ENCODE measurements around the gene EIF2S2.
A peak's percentile ranks its signal among the peaks of the same experiment; 100 is the strongest.
"Not testable (repeated sequence)": the region's sequence is repeated elsewhere in the genome, so short reads cannot be mapped to it uniquely, and the experiment has no call there.

The EIF2S2 gene

GRCh38 chr20:34132943-34133342 is 20.9 kb upstream of the EIF2S2 start:
- not testable (repeated sequence) for DNase-seq; H2BK5ac ChIP-seq (ENCODE audit: low read depth, low read length, poor library complexity, severe bottlenecking); H3K9me3 ChIP-seq (ENCODE audit: control insufficient read depth, low read length); H3K4me1 ChIP-seq (ENCODE audit: control insufficient read depth, insufficient read depth, low read depth, low read length); H3K79me1 ChIP-seq (replicated peaks; ENCODE audit: low read length, poor library complexity, severe bottlenecking); H3K9ac ChIP-seq (ENCODE audit: low read length); H3K14ac ChIP-seq (ENCODE audit: low read length in 2 of 2); H3K18ac ChIP-seq (ENCODE audit: low read depth in 1 of 2, low read length in 2 of 2); H3K4ac ChIP-seq (ENCODE audit: low read depth in 1 of 2, low read length in 2 of 2); H4K8ac ChIP-seq (ENCODE audit: low read length); H2AFZ ChIP-seq (ENCODE audit: low read depth, low read length); H3K23ac ChIP-seq (ENCODE audit: low read length in 2 of 2); H3K27ac ChIP-seq (ENCODE audit: low read length, poor library complexity, severe bottlenecking); H3K27me3 ChIP-seq (ENCODE audit: control insufficient read depth in 1 of 2, insufficient read depth in 1 of 2, low read length in 2 of 2); H3K4me2 ChIP-seq (ENCODE audit: low read length, poor library complexity, severe bottlenecking); H4K91ac ChIP-seq (ENCODE audit: low read length); H3K4me3 ChIP-seq (ENCODE audit: insufficient read depth in 1 of 2, low read depth in 1 of 2, low read length in 2 of 2); H2BK12ac ChIP-seq (ENCODE audit: low read length in 2 of 2); H2BK15ac ChIP-seq (ENCODE audit: low read depth, poor library complexity, severe bottlenecking); H2BK120ac ChIP-seq (ENCODE audit: low read depth, low read length); H3K36me3 ChIP-seq (ENCODE audit: control insufficient read depth in 1 of 2, insufficient read depth in 2 of 2, low read depth in 1 of 2, low read length in 2 of 2); H2AK5ac ChIP-seq (ENCODE audit: low read length, severe bottlenecking)
- 97% methylated on average over 18 of the region's 21 CpGs for WGBS

GRCh38 chr20:34132491-34132890 is 20.4 kb upstream of the EIF2S2 start:
- not testable (repeated sequence) for H3K14ac ChIP-seq (ENCODE audit: low read length in 2 of 2); H3K9me3 ChIP-seq (ENCODE audit: control insufficient read depth, low read length); H3K4me3 ChIP-seq (ENCODE audit: insufficient read depth in 1 of 2, low read depth in 1 of 2, low read length in 2 of 2); H3K36me3 ChIP-seq (ENCODE audit: control insufficient read depth in 1 of 2, insufficient read depth in 2 of 2, low read depth in 1 of 2, low read length in 2 of 2); H4K91ac ChIP-seq (ENCODE audit: low read length); DNase-seq; H3K4me1 ChIP-seq (ENCODE audit: control insufficient read depth, insufficient read depth, low read depth, low read length); H3K23ac ChIP-seq (ENCODE audit: low read length in 2 of 2); H2BK12ac ChIP-seq (ENCODE audit: low read length in 2 of 2); H3K27ac ChIP-seq (ENCODE audit: low read length, poor library complexity, severe bottlenecking); H2AK5ac ChIP-seq (ENCODE audit: low read length, severe bottlenecking); H3K4me2 ChIP-seq (ENCODE audit: low read length, poor library complexity, severe bottlenecking); H3K4ac ChIP-seq (ENCODE audit: low read depth in 1 of 2, low read length in 2 of 2); H4K8ac ChIP-seq (ENCODE audit: low read length); H2BK5ac ChIP-seq (ENCODE audit: low read depth, low read length, poor library complexity, severe bottlenecking); H3K9ac ChIP-seq (ENCODE audit: low read length); H2AFZ ChIP-seq (ENCODE audit: low read depth, low read length); H2BK120ac ChIP-seq (ENCODE audit: low read depth, low read length); H3K18ac ChIP-seq (ENCODE audit: low read depth in 1 of 2, low read length in 2 of 2); H3K27me3 ChIP-seq (ENCODE audit: control insufficient read depth in 1 of 2, insufficient read depth in 1 of 2, low read length in 2 of 2); H3K79me1 ChIP-seq (replicated peaks; ENCODE audit: low read length, poor library complexity, severe bottlenecking); H2BK15ac ChIP-seq (ENCODE audit: low read depth, poor library complexity, severe bottlenecking)
- WGBS, result 98% methylated on average over 9 of the region's 26 CpGs

- no peak overlapping the region for H2BK15ac ChIP-seq (ENCODE audit: low read depth, poor library complexity, severe bottlenecking)
- no peak overlapping the region for H2BK120ac ChIP-seq (ENCODE audit: low read depth, low read length)
- DNase-seq, result no peak
- no peak overlapping the region for H4K8ac ChIP-seq (ENCODE audit: low read length)
- no peak overlapping the region for H2AFZ ChIP-seq (ENCODE audit: low read depth, low read length)
- no peak overlapping the region for H3K27ac ChIP-seq (ENCODE audit: low read length, poor library complexity, severe bottlenecking)
- no peak overlapping the region for H3K4me2 ChIP-seq (ENCODE audit: low read length, poor library complexity, severe bottlenecking)
- H3K18ac ChIP-seq (ENCODE audit: low read depth in 1 of 2, low read length in 2 of 2), result no peak overlapping the region
- peaks cover 1% of the 10 kb centered on the region for H3K4me1 ChIP-seq (ENCODE audit: control insufficient read depth, insufficient read depth, low read depth, low read length)
- no peak overlapping the region for H3K4ac ChIP-seq (ENCODE audit: low read depth in 1 of 2, low read length in 2 of 2)
- no peaks in the 10 kb centered on the region for H3K9me3 ChIP-seq (ENCODE audit: control insufficient read depth, low read length)
- no peak overlapping the region for H2BK5ac ChIP-seq (ENCODE audit: low read depth, low read length, poor library complexity, severe bottlenecking)
- H3K27me3 ChIP-seq (ENCODE audit: control insufficient read depth in 1 of 2, insufficient read depth in 1 of 2, low read length in 2 of 2), result peaks cover 3% of the 10 kb centered on the region in 2 experiments
- H3K9ac ChIP-seq (ENCODE audit: low read length), result peak overlapping the region; percentile 36
- H3K79me1 ChIP-seq (replicated peaks; ENCODE audit: low read length, poor library complexity, severe bottlenecking), result no peaks in the 10 kb centered on the region
- no peak overlapping the region for H4K91ac ChIP-seq (ENCODE audit: low read length)
- H3K4me3 ChIP-seq (ENCODE audit: insufficient read depth in 1 of 2, low read depth in 1 of 2, low read length in 2 of 2), result peak overlapping the region in 1 of 2 experiments; percentile 41
- H3K36me3 ChIP-seq (ENCODE audit: control insufficient read depth in 1 of 2, insufficient read depth in 2 of 2, low read depth in 1 of 2, low read length in 2 of 2), result no peaks in the 10 kb centered on the region
- 98% methylated on average over 2 of the region's 4 CpGs for WGBS
- no peak overlapping the region for H3K23ac ChIP-seq (ENCODE audit: low read length in 2 of 2)
- no peak overlapping the region for H2BK12ac ChIP-seq (ENCODE audit: low read length in 2 of 2)
- H3K14ac ChIP-seq (ENCODE audit: low read length in 2 of 2), result no peak overlapping the region
- H2AK5ac ChIP-seq (ENCODE audit: low read length, severe bottlenecking), result no peak overlapping the region
Measured at GRCh38 chr20:34131491-34131890, 19.4 kb upstream of the EIF2S2 start.

GRCh38 chr20:34129518-34130162 is 17.6 kb upstream of the EIF2S2 start:
- Histone ChIP-seq H3K4me1 (ENCODE audit: control insufficient read depth, insufficient read depth, low read depth, low read length) (peaks cover 1% of the 10 kb centered on the region), H3K23ac (ENCODE audit: low read length in 2 of 2) (no peak overlapping the region)

More at GRCh38 chr20:34129518-34130162, 17.6 kb upstream of the EIF2S2 start:
- Histone ChIP-seq H3K4ac (ENCODE audit: low read depth in 1 of 2, low read length in 2 of 2) (no peak overlapping the region), H2BK15ac (ENCODE audit: low read depth, poor library complexity, severe bottlenecking) (no peak overlapping the region), H4K91ac (ENCODE audit: low read length) (no peak overlapping the region), H2AFZ (ENCODE audit: low read depth, low read length) (no peak overlapping the region), H2BK120ac (ENCODE audit: low read depth, low read length) (no peak overlapping the region), H3K27ac (ENCODE audit: low read length, poor library complexity, severe bottlenecking) (no peak overlapping the region), H3K14ac (ENCODE audit: low read length in 2 of 2) (no peak overlapping the region), H3K4me2 (ENCODE audit: low read length, poor library complexity, severe bottlenecking) (peak overlapping the region; percentile 72), H3K79me1 (replicated peaks; ENCODE audit: low read length, poor library complexity, severe bottlenecking) (no peaks in the 10 kb centered on the region), H2BK12ac (ENCODE audit: low read length in 2 of 2) (no peak overlapping the region), H3K9me3 (ENCODE audit: control insufficient read depth, low read length) (no peaks in the 10 kb centered on the region), H3K27me3 (ENCODE audit: control insufficient read depth in 1 of 2, insufficient read depth in 1 of 2, low read length in 2 of 2) (peaks cover 3% of the 10 kb centered on the region in 2 experiments), H2BK5ac (ENCODE audit: low read depth, low read length, poor library complexity, severe bottlenecking) (no peak overlapping the region), H2AK5ac (ENCODE audit: low read length, severe bottlenecking) (no peak overlapping the region), H3K18ac (ENCODE audit: low read depth in 1 of 2, low read length in 2 of 2) (no peak overlapping the region), H3K36me3 (ENCODE audit: control insufficient read depth in 1 of 2, insufficient read depth in 2 of 2, low read depth in 1 of 2, low read length in 2 of 2) (no peaks in the 10 kb centered on the region), H4K8ac (ENCODE audit: low read length) (no peak overlapping the region), H3K4me3 (ENCODE audit: insufficient read depth in 1 of 2, low read depth in 1 of 2, low read length in 2 of 2) (peak overlapping the region in 1 of 2 experiments; percentile 60), H3K9ac (ENCODE audit: low read length) (peak overlapping the region; percentile 26)
- WGBS, result 12% methylated on average over 7 of the region's 10 CpGs
- DNase-seq, result peak; percentile 78
